GM18498 (cell line): Measurements from ENCODE around the gene REXO5.

Experiments used
- ATAC-seq: cut with Tn5 transposase; IDR thresholded peaks from one replicate; pipeline ENCODE4 v1.9.1; 2021; ENCODE audit warnings: mild to moderate bottlenecking, moderate library complexity; ENCODE audit not compliant: unreplicated experiment

The REXO5 gene

GRCh38 chr16:20870122-20870820 is 63.9 kb downstream of the REXO5 start:
- ATAC-seq: no peak

GRCh38 chr16:20871258-20871657 is 64.9 kb downstream of the REXO5 start:
- ATAC-seq: no peak

GRCh38 chr16:20871941-20872815 is 65.9 kb downstream of the REXO5 start:
- ATAC-seq: no peak

GRCh38 chr16:20873331-20873730 is 67.0 kb downstream of the REXO5 start:
- ATAC-seq: no peak

- peak; percentile 10 for ATAC-seq
Measured at GRCh38 chr16:20874088-20874581, 67.8 kb downstream of the REXO5 start.

- ATAC-seq: no peak
Measured at GRCh38 chr16:20875355-20875650, 69.0 kb downstream of the REXO5 start.

GRCh38 chr16:20878682-20879147 is 72.4 kb downstream of the REXO5 start:
- no peak for ATAC-seq

GRCh38 chr16:20879175-20880040 is 73.1 kb downstream of the REXO5 start:
- no peak for ATAC-seq

GRCh38 chr16:20880867-20881502 is 74.7 kb downstream of the REXO5 start:
- no peak for ATAC-seq

- no peak for ATAC-seq
Measured at GRCh38 chr16:20881503-20881878, 75.2 kb downstream of the REXO5 start.

- no peak for ATAC-seq
Measured at GRCh38 chr16:20883554-20884239, 77.4 kb downstream of the REXO5 start.

GRCh38 chr16:20884240-20884556 is 77.9 kb downstream of the REXO5 start:
- no peak for ATAC-seq

GRCh38 chr16:20886320-20886719 is 80.0 kb downstream of the REXO5 start:
- no peak for ATAC-seq

- no peak for ATAC-seq
Measured at GRCh38 chr16:20887207-20887606, 80.9 kb downstream of the REXO5 start.

GRCh38 chr16:20889625-20890275 is 83.4 kb downstream of the REXO5 start:
- ATAC-seq: no peak

GRCh38 chr16:20894388-20894787 is 88.1 kb downstream of the REXO5 start:
- no peak for ATAC-seq

- ATAC-seq: no peak
Measured at GRCh38 chr16:20897253-20897897, 91.0 kb downstream of the REXO5 start.

GRCh38 chr16:20897922-20898321 is 91.6 kb downstream of the REXO5 start:
- ATAC-seq: no peak

- no peak for ATAC-seq
Measured at GRCh38 chr16:20899071-20899470, 92.7 kb downstream of the REXO5 start.
